Fibroblast of pulmonary artery (primary cell): Measurements from ENCODE around the gene KIF16B.

Experiments
- DNase-seq: peaks from one replicate; pipeline ENCODE4 v3.0.0-alpha.2; 2010; ENCODE audit warnings: low read depth
- H3K4me3 ChIP-seq: replicated peaks from 2 replicates; pipeline ENCODE4 v1.5.1; 2011; ENCODE audit warnings: low read depth, mild to moderate bottlenecking, control low read depth, low read length, moderate library complexity
- TF ChIP-seq, protein P1 (sequence below): IDR thresholded peaks from 2 replicates; pipeline ENCODE4 v1.5.1; 2011; ENCODE audit warnings: mild to moderate bottlenecking, control low read depth, low read length, inconsistent platforms; ENCODE audit errors: missing control alignments

The KIF16B gene

GRCh38 chr20:16497896-16498295, 75.4 kb downstream of the KIF16B start:
- H3K4me3 ChIP-seq = no peak overlapping the region
- TF ChIP-seq, protein P1, sequence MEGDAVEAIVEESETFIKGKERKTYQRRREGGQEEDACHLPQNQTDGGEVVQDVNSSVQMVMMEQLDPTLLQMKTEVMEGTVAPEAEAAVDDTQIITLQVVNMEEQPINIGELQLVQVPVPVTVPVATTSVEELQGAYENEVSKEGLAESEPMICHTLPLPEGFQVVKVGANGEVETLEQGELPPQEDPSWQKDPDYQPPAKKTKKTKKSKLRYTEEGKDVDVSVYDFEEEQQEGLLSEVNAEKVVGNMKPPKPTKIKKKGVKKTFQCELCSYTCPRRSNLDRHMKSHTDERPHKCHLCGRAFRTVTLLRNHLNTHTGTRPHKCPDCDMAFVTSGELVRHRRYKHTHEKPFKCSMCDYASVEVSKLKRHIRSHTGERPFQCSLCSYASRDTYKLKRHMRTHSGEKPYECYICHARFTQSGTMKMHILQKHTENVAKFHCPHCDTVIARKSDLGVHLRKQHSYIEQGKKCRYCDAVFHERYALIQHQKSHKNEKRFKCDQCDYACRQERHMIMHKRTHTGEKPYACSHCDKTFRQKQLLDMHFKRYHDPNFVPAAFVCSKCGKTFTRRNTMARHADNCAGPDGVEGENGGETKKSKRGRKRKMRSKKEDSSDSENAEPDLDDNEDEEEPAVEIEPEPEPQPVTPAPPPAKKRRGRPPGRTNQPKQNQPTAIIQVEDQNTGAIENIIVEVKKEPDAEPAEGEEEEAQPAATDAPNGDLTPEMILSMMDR = no peak
- DNase-seq = no peak

GRCh38 chr20:16493486-16493885, 79.8 kb downstream of the KIF16B start:
- H3K4me3 ChIP-seq = no peak overlapping the region
- DNase-seq = no peak
- TF ChIP-seq, protein P1 = no peak

DNA sequence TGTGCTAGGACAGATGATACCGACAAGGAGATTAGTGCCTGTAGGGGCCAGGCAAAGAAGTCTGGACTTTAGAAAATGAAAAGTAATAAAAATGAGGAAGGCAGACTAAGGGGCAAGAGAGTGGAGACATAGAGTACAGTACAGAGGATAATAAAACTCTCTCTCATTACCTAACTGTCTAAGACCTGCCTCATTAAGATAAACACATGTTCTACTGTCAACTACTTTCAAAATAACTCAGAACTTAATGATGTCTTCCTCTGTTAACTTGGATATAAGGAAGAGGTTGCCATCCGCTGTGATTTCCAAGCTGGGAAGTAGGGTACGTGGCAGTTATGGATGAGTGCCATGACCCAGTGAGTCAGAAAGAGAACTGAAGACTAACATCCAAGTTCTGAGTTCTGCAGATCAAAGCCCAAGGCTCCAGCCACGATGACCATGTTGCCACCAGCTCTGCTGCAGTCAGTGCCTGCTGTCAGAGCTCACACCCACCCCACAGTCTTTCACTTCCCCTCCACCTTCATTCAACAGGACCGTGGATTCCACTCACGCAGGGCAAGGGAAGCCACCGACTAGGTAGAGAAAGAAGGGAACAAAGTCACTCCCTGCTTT, 81.8 kb downstream of the KIF16B start:
- no peak overlapping the region for H3K4me3 ChIP-seq
- TF ChIP-seq, protein P1 = no peak
- DNase-seq = no peak

DNA sequence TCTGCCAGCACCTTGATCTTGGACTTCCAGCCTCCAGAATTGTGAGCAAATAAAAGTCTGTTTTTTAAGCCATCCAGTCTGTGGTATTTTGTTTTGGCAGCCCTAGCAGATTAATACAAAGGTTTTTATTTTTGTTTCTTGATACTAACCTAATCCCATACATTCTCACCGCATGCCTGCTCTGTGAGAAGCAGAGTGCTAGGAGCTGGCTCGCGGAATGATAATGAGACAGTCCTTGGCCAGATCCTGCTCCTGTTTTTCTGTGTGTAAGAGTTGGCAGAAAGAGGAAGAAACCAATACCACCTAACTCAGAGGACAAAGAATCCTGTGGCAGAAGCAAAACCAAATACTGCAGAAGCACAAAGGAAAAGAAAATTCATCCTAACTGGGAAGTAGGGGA, 82.6 kb downstream of the KIF16B start:
- TF ChIP-seq, protein P1 = no peak
- no peak overlapping the region for H3K4me3 ChIP-seq
- no peak for DNase-seq

DNA sequence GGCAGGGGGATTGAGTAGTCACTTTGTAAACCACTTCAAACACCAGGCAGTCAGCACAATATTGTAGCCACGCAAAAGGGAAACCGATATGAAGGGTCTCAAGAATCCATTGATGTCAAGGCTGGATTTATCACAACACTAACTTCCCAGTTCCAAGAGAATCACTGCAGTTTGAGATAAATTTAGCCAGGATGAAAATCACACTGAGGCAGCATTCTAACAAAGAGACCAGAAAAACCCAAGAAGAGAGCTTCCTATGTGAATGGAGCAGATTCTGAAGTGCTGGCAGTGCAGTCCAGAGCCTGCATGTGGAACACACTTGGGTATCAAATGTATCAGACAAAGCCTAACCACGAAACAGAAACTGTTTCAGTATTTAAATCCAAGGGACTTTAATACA, 84.6 kb downstream of the KIF16B start:
- DNase-seq = no peak
- no peak overlapping the region for H3K4me3 ChIP-seq
- TF ChIP-seq, protein P1 = no peak

DNA sequence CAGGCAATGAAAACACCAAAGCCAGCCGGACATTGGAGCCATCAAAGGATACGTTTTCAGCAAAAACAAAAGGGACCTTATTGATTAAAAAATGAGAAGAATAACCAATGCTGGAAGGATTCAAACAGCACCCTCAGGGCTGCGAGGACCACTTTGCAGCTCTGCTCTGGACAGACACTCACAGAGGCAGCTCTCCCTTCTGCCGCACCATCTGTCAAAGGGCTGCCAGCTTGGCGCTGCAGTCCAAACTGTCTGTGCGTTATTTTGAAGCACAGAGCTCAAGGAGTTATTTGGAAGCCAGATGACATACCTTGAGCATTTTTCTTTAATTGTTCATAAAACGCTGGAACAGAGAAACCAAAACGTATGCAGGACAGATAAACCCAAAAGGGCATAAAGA, 85.2 kb downstream of the KIF16B start:
- TF ChIP-seq, protein P1 = no peak
- DNase-seq = no peak
- no peak overlapping the region for H3K4me3 ChIP-seq

- DNase-seq = no peak
- H3K4me3 ChIP-seq = no peak overlapping the region
- TF ChIP-seq, protein P1 = no peak
Observed at GRCh38 chr20:16486532-16486931, 86.7 kb downstream of the KIF16B start.
